NOMO-1 treated with dmso at 0.1 percent for 144 hours (cell line): ENCODE measurements around the gene ADAT2.

ENCODE experiments used
- DNase-seq: peaks from one replicate; lab custom pipeline; 2025; ENCODE audit not compliant: unreplicated experiment; lab: John Stamatoyannopoulos, UW

Gene ADAT2

GRCh38 chr6:143441680-143442545 lies 8.6 kb downstream of the ADAT2 start:
- no peak for DNase-seq

GRCh38 chr6:143441010-143441409 lies 9.5 kb downstream of the ADAT2 start:
- no peak for DNase-seq

- DNase-seq, result no peak
These were observed 17.9 kb downstream of the ADAT2 start for GRCh38 chr6:143432588-143432987.

- no peak for DNase-seq
These were observed 19.3 kb downstream of the ADAT2 start for GRCh38 chr6:143431226-143431625.

- no peak for DNase-seq
These were observed 20.5 kb downstream of the ADAT2 start for GRCh38 chr6:143429970-143430369.

- peak; percentile 62 for DNase-seq
These were observed 23.2 kb downstream of the ADAT2 start for GRCh38 chr6:143427109-143427817.

- DNase-seq, result no peak
These were observed 24.5 kb downstream of the ADAT2 start for GRCh38 chr6:143426026-143426425.

- DNase-seq, result no peak
These were observed 31.0 kb downstream of the ADAT2 start for GRCh38 chr6:143419526-143419925.

- DNase-seq, result no peak
These were observed 35.7 kb downstream of the ADAT2 start for GRCh38 chr6:143414769-143415168.

- no peak for DNase-seq
These were observed 39.6 kb downstream of the ADAT2 start for GRCh38 chr6:143410859-143411270.

GRCh38 chr6:143408787-143409162 lies 41.7 kb downstream of the ADAT2 start:
- DNase-seq, result no peak

- no peak for DNase-seq
These were observed 42.2 kb downstream of the ADAT2 start for GRCh38 chr6:143408151-143408786.

GRCh38 chr6:143406673-143407072 lies 43.8 kb downstream of the ADAT2 start:
- DNase-seq, result no peak

- DNase-seq, result no peak
These were observed 44.9 kb downstream of the ADAT2 start for GRCh38 chr6:143405373-143406154.

GRCh38 chr6:143402721-143403336 lies 47.7 kb downstream of the ADAT2 start:
- DNase-seq, result no peak

GRCh38 chr6:143401636-143402370 lies 48.7 kb downstream of the ADAT2 start:
- no peak for DNase-seq

- DNase-seq, result no peak
These were observed 49.4 kb downstream of the ADAT2 start for GRCh38 chr6:143401068-143401446.

GRCh38 chr6:143400258-143401067 lies 50.0 kb downstream of the ADAT2 start:
- DNase-seq, result peak; percentile 73

- no peak for DNase-seq
These were observed 50.7 kb downstream of the ADAT2 start for GRCh38 chr6:143399775-143400174.
